Islet precursor cell (in vitro differentiated cells): ENCODE results near the gene GCK.

Experiments
- DNase-seq: peaks from one replicate; pipeline ENCODE4 v3.0.0-alpha.2; 2018

GCK gene

GRCh38 chr7:44102846-44103565 lies 86.2 kb downstream of the GCK start:
- DNase-seq = no peak

- no peak for DNase-seq
Observed at GRCh38 chr7:44101966-44102845, 87.0 kb downstream of the GCK start.

GRCh38 chr7:44101303-44101965 lies 87.8 kb downstream of the GCK start:
- DNase-seq = no peak

GRCh38 chr7:44100458-44101302 lies 88.6 kb downstream of the GCK start:
- no peak for DNase-seq

- no peak for DNase-seq
Observed at GRCh38 chr7:44099669-44100068, 89.6 kb downstream of the GCK start.

- DNase-seq = no peak
Observed at GRCh38 chr7:44098092-44099068, 90.9 kb downstream of the GCK start.

- DNase-seq = no peak
Observed at GRCh38 chr7:44097064-44097932, 91.9 kb downstream of the GCK start.

GRCh38 chr7:44096326-44096881 lies 92.8 kb downstream of the GCK start:
- no peak for DNase-seq

GRCh38 chr7:44095781-44096180 lies 93.5 kb downstream of the GCK start:
- DNase-seq = no peak

- DNase-seq = no peak
Observed at GRCh38 chr7:44094883-44095592, 94.2 kb downstream of the GCK start.

GRCh38 chr7:44094365-44094764 lies 94.9 kb downstream of the GCK start:
- DNase-seq = no peak
